Smooth muscle cell (in vitro differentiated cells): ENCODE data around the gene HPRT1. TPM values are rescaled to one million over a fixed set of nuclear protein-coding genes. Genes with fewer than 3 reads are reported as not detected.

Experiments used
- DNase-seq: peaks from one replicate; lab custom pipeline; 2025; ENCODE audit not compliant: unreplicated experiment; lab: John Stamatoyannopoulos, UW
- H2AFZ ChIP-seq: fragments of 200-600 bp; sonication (generic); 2 replicates; pipeline ENCODE4 v1.6.0; 2016; ENCODE audit warnings: antibody characterized with exemption, low read depth, mild to moderate bottlenecking
- H3F3A ChIP-seq: fragments of 200-600 bp; sonication (generic); 2 replicates; pipeline ENCODE4 v1.6.0; 2017; ENCODE audit warnings: antibody characterized with exemption, low read depth
- H3K27ac ChIP-seq: fragments of 200-600 bp; sonication (generic); 2 replicates; pipeline ENCODE4 v1.5.1; 2016; ENCODE audit warnings: low read depth, mild to moderate bottlenecking
- H3K27me3 ChIP-seq: fragments of 200-600 bp; sonication (generic); 2 replicates; pipeline ENCODE4 v1.6.1; 2016; ENCODE audit warnings: low read depth, mild to moderate bottlenecking
- H3K36me3 ChIP-seq: fragments of 200-600 bp; sonication (generic); 2 replicates; pipeline ENCODE4 v1.5.1; 2016; ENCODE audit warnings: low read depth
- H3K4me1 ChIP-seq: fragments of 200-600 bp; sonication (generic); 2 replicates; pipeline ENCODE4 v1.5.1; 2016; ENCODE audit warnings: low read depth
- H3K4me2 ChIP-seq: fragments of 200-600 bp; sonication (generic); 2 replicates; pipeline ENCODE4 v1.6.0; 2016; ENCODE audit warnings: mild to moderate bottlenecking
- H3K4me3 ChIP-seq: fragments of 200-600 bp; sonication (generic); 2 replicates; pipeline ENCODE4 v1.5.1; 2016; ENCODE audit warnings: mild to moderate bottlenecking
- H3K79me2 ChIP-seq: fragments of 200-600 bp; sonication (generic); 2 replicates; pipeline ENCODE4 v1.6.0; 2016; ENCODE audit warnings: low read depth, mild to moderate bottlenecking
- H3K9ac ChIP-seq: fragments of 200-600 bp; sonication (generic); 2 replicates; pipeline ENCODE4 v1.6.0; 2016; ENCODE audit warnings: low read depth
- H3K9me3 ChIP-seq: fragments of 200-600 bp; sonication (generic); replicated peaks from 2 replicates; pipeline ENCODE4 v1.5.1; 2016; ENCODE audit warnings: low read depth
- H4K20me1 ChIP-seq: fragments of 200-600 bp; sonication (generic); 2 replicates; pipeline ENCODE4 v1.6.0; 2016; ENCODE audit warnings: low read depth
- WGBS: methylation state at CpG from one replicate; pipeline ENCODE4 v1.1.7; 2016; ENCODE audit warnings: low lambda C conversion rate; 5-methylcytosine and 5-hydroxymethylcytosine counted together
- polyA plus RNA-seq: library from polyadenylated mRNA; unstranded; fragments of >200 nt; fragmentation: Nextera tagmentation; extraction: Ambion mirVana; gene quantifications from 2 replicates; pipeline ENCODE4 v1.2.1, GENCODE V29; 2016
- total RNA-seq: library from RNA; depleted of rRNA; stranded (reverse); fragments of >200 nt; gene quantifications from 2 replicates; pipeline ENCODE4 v1.2.3, GENCODE V29; 2014
- TF ChIP-seq, protein P1 (sequence below): fragments of 200-600 bp; sonication (generic); IDR thresholded peaks from 2 replicates; pipeline ENCODE4 v1.5.1; 2017; ENCODE audit warnings: borderline replicate concordance, mild to moderate bottlenecking, antibody characterized with exemption; ENCODE audit not compliant: insufficient read depth, poor library complexity, severe bottlenecking

The HPRT1 gene
- total and polyA plus RNA-seq, 2 experiments from 2014 or later: 12.6 to 16.2 TPM

DNA sequence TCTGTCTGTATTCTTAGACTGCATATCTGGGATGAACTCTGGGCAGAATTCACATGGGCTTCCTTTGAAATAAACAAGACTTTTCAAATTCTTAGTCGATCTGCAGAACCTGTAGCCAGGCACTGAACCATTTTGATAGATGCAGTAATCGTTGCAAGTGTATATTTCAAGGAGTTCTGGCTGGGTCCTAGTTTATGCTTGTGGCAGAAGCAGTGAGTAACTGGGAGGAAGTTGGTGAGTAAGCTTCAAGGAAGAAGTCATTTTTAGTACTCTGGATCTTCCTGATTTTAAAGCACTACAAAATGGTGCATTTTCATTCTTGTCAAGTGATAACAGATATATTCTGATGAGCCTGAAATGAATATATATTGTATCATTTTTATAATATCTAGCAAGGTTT is 9.5 kb downstream of the HPRT1 start:
- 67% methylated on average over 2 of the region's 2 CpGs for WGBS
- Histone ChIP-seq H3K79me2 (no peaks in the 10 kb centered on the region), H3K9me3 (no peaks in the 10 kb centered on the region), H3K4me1 (no peaks in the 10 kb centered on the region), H3K27ac (no peak overlapping the region), H3K4me2 (no peak overlapping the region), H3F3A (no peaks in the 10 kb centered on the region), H4K20me1 (no peaks in the 10 kb centered on the region), H3K36me3 (no peaks in the 10 kb centered on the region), H3K9ac (no peak overlapping the region), H2AFZ (no peak overlapping the region), H3K27me3 (no peaks in the 10 kb centered on the region), H3K4me3 (no peak overlapping the region)
- TF ChIP-seq, protein P1, sequence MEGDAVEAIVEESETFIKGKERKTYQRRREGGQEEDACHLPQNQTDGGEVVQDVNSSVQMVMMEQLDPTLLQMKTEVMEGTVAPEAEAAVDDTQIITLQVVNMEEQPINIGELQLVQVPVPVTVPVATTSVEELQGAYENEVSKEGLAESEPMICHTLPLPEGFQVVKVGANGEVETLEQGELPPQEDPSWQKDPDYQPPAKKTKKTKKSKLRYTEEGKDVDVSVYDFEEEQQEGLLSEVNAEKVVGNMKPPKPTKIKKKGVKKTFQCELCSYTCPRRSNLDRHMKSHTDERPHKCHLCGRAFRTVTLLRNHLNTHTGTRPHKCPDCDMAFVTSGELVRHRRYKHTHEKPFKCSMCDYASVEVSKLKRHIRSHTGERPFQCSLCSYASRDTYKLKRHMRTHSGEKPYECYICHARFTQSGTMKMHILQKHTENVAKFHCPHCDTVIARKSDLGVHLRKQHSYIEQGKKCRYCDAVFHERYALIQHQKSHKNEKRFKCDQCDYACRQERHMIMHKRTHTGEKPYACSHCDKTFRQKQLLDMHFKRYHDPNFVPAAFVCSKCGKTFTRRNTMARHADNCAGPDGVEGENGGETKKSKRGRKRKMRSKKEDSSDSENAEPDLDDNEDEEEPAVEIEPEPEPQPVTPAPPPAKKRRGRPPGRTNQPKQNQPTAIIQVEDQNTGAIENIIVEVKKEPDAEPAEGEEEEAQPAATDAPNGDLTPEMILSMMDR: no peak
- no peak for DNase-seq

DNA sequence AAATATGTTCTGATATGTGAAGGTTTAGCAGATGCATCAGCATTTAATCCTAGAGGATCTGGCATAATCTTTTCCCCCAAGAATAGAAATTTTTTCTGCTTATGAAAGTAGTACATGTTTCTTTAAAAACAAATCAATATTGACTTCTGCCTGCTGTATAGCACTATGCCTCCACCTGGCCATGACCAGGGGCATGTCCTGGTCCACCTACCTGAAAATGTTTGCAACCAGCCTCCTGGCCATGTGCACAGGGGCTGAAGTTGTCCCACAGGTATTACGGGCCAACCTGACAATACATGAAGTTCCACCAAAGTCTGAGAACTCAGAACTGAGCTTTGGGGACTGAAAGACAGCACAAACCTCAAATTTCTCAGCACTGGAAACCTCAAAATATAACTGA is 10.0 kb downstream of the HPRT1 start:
- Histone ChIP-seq H3K9ac (no peak overlapping the region), H3K4me2 (no peak overlapping the region), H3K27me3 (no peaks in the 10 kb centered on the region), H4K20me1 (no peaks in the 10 kb centered on the region), H3K27ac (no peak overlapping the region), H3K4me3 (no peak overlapping the region), H3K36me3 (no peaks in the 10 kb centered on the region), H2AFZ (no peak overlapping the region), H3K9me3 (no peaks in the 10 kb centered on the region), H3F3A (no peaks in the 10 kb centered on the region), H3K79me2 (no peaks in the 10 kb centered on the region), H3K4me1 (no peaks in the 10 kb centered on the region)
- TF ChIP-seq, protein P1: no peak
- no peak for DNase-seq
- 78% methylated on average over 1 of the region's 1 CpG for WGBS

DNA sequence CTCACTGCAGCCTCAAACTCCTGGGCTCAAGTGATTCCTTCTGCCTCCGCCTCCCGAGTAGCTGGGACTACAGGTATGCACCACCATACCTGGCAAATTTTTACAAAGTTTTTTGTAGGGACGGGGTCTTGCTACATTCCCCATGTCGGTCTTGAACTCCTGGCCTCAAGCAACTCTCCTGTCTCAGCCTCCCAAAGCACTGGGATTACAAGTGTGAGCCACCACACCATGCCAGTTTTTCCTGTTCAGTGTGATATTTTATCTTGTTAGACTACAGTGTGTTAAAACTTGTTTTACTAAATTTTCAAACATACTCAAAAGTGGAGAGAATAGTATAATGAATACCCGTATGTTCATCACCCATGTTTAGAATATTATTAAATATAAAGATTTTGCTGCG is 12.1 kb downstream of the HPRT1 start:
- Histone ChIP-seq H3K4me3 (no peak overlapping the region), H3K4me2 (no peak overlapping the region), H3K9me3 (no peaks in the 10 kb centered on the region), H3K27ac (no peak overlapping the region), H3K36me3 (no peaks in the 10 kb centered on the region), H3K9ac (no peak overlapping the region), H4K20me1 (no peaks in the 10 kb centered on the region), H3F3A (no peaks in the 10 kb centered on the region), H2AFZ (no peak overlapping the region), H3K4me1 (no peaks in the 10 kb centered on the region), H3K27me3 (no peaks in the 10 kb centered on the region), H3K79me2 (no peaks in the 10 kb centered on the region)
- TF ChIP-seq, protein P1: no peak
- DNase-seq: no peak
- 84% methylated on average over 6 of the region's 6 CpGs for WGBS

DNA sequence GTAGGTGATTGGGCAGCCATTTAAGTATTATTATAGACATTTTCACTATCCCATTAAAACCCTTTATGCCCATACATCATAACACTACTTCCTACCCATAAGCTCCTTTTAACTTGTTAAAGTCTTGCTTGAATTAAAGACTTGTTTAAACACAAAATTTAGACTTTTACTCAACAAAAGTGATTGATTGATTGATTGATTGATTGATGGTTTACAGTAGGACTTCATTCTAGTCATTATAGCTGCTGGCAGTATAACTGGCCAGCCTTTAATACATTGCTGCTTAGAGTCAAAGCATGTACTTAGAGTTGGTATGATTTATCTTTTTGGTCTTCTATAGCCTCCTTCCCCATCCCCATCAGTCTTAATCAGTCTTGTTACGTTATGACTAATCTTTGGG is 16.3 kb downstream of the HPRT1 start:
- H3F3A ChIP-seq: no peaks in the 10 kb centered on the region
- no peak overlapping the region for H3K4me3 ChIP-seq
- no peak overlapping the region for H3K27ac ChIP-seq
- H3K27me3 ChIP-seq: no peaks in the 10 kb centered on the region
- no peaks in the 10 kb centered on the region for H3K4me1 ChIP-seq
- no peak overlapping the region for H2AFZ ChIP-seq
- no peaks in the 10 kb centered on the region for H3K36me3 ChIP-seq
- no peak overlapping the region for H3K9ac ChIP-seq
- no peaks in the 10 kb centered on the region for H4K20me1 ChIP-seq
- H3K79me2 ChIP-seq: no peaks in the 10 kb centered on the region
- no peaks in the 10 kb centered on the region for H3K9me3 ChIP-seq
- TF ChIP-seq, protein P1: no peak
- DNase-seq: no peak
- no peak overlapping the region for H3K4me2 ChIP-seq
- WGBS: 61% methylated on average over 1 of the region's 1 CpG
